Tibial artery (tissue), 4 donors: ENCODE results near the gene ABCC8.

Experiments
- DNase-seq, 2 donors: peaks; one replicate each; pipeline ENCODE4 v3.0.0-alpha.2; 2019
- H3K27ac ChIP-seq, 2 donors: fragments of 200-600 bp; sonication (generic) in 1 of 2; 1 replicate in 1 of 2; 2 replicates in 1 of 2; pipeline ENCODE4 v1.5.1; 2018 to 2019; ENCODE audit warnings: mild to moderate bottlenecking in 1 of 2
- H3K27me3 ChIP-seq, 2 donors: fragments of 200-600 bp; sonication (generic) in 1 of 2; one replicate each; pipeline versions ENCODE4 v1.5.1 to v1.6.0; 2016 to 2019
- H3K36me3 ChIP-seq, 3 donors: fragments of 200-600 bp; sonication (generic) in 2 of 3; one replicate each; pipeline ENCODE4 v1.5.1; 2016 to 2019; ENCODE audit warnings: mild to moderate bottlenecking in 2 of 3
- H3K4me1 ChIP-seq, 4 donors: fragments of 200-600 bp; sonication (generic) in 2 of 4; 1 replicate in 3 of 4; 2 replicates in 1 of 4; pipeline ENCODE4 v1.5.1; 2016 to 2019
- H3K4me3 ChIP-seq, 2 donors: fragments of 200-600 bp; sonication (generic) in 1 of 2; 1 replicate in 1 of 2; 2 replicates in 1 of 2; pipeline ENCODE4 v1.5.1; 2018 to 2019; ENCODE audit warnings: mild to moderate bottlenecking in 2 of 2
- H3K9me3 ChIP-seq, 3 donors: fragments of 200-600 bp; sonication (generic) in 1 of 3; one replicate each; pipeline ENCODE4 v1.5.1; 2016 to 2019
- intact Hi-C: fragments of 100-400 bp; cut with DNase I; formaldehyde crosslinking; loops from one replicate; pipeline ENCODE4 v1.15.0; 2023; ENCODE audit warnings: low total_unique reads
- TF ChIP-seq, protein P1 (sequence below), 2 experiments: fragments of 200-600 bp in 1 of 2; fragments of 450-650 bp in 1 of 2; IDR thresholded peaks; one replicate each; pipeline ENCODE4 v1.5.1; 2017 to 2019; ENCODE audit warnings: antibody characterized with exemption in 2 of 2, mild to moderate bottlenecking in 1 of 2, moderate library complexity in 1 of 2

Gene ABCC8

GRCh38 chr11:17423533-17424310 lies 52.9 kb downstream of the ABCC8 start:
- no peak for DNase-seq
- no peaks in the 10 kb centered on the region for H3K36me3 ChIP-seq

DNA sequence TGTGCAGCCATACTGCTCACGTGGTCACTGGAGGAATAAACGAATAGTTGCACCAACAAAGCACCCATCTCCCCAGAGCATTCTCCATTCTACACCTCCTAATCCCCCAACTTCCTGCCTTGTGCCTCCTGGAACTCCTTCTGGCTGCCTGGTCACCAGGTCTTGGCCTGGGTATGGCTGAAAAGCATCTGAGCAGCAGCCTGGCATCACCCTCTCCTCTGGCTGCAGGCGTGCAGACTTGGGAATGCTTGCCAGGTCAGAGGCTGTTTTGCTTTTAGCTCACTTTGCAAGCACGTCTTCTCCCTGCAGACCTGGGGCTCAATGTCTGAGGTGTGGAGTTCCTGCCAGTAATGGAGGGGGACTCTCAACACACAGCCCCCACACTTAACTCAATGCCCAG lies 54.9 kb downstream of the ABCC8 start:
- TF ChIP-seq, protein P1, sequence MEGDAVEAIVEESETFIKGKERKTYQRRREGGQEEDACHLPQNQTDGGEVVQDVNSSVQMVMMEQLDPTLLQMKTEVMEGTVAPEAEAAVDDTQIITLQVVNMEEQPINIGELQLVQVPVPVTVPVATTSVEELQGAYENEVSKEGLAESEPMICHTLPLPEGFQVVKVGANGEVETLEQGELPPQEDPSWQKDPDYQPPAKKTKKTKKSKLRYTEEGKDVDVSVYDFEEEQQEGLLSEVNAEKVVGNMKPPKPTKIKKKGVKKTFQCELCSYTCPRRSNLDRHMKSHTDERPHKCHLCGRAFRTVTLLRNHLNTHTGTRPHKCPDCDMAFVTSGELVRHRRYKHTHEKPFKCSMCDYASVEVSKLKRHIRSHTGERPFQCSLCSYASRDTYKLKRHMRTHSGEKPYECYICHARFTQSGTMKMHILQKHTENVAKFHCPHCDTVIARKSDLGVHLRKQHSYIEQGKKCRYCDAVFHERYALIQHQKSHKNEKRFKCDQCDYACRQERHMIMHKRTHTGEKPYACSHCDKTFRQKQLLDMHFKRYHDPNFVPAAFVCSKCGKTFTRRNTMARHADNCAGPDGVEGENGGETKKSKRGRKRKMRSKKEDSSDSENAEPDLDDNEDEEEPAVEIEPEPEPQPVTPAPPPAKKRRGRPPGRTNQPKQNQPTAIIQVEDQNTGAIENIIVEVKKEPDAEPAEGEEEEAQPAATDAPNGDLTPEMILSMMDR (IDR thresholded peaks at IDR 0.05), result no peak
- Histone ChIP-seq H3K36me3 (no peaks in the 10 kb centered on the region), H3K4me3 (no peak overlapping the region), H3K4me1 (peaks cover 0 to 14% (median 1%) of the 10 kb centered on the region in 4 donors), H3K27ac (no peak overlapping the region), H3K27me3 (peaks cover 0 to 18% of the 10 kb centered on the region in 2 donors), H3K9me3 (no peaks in the 10 kb centered on the region)
- intact Hi-C loops, result no loop called here
- no peak for DNase-seq

More at GRCh38 chr11:17423533-17424310, 52.9 kb downstream of the ABCC8 start:
- TF ChIP-seq, protein P1 (IDR thresholded peaks at IDR 0.05), result no peak
- H3K27me3 ChIP-seq, result peaks cover 0 to 5% of the 10 kb centered on the region in 2 donors
- H3K4me1 ChIP-seq, result peaks cover 0 to 14% (median 1%) of the 10 kb centered on the region in 4 donors
- H3K4me3 ChIP-seq, result no peak overlapping the region
- no peak overlapping the region for H3K27ac ChIP-seq
- intact Hi-C loops, result no loop called here
- no peaks in the 10 kb centered on the region for H3K9me3 ChIP-seq

DNA sequence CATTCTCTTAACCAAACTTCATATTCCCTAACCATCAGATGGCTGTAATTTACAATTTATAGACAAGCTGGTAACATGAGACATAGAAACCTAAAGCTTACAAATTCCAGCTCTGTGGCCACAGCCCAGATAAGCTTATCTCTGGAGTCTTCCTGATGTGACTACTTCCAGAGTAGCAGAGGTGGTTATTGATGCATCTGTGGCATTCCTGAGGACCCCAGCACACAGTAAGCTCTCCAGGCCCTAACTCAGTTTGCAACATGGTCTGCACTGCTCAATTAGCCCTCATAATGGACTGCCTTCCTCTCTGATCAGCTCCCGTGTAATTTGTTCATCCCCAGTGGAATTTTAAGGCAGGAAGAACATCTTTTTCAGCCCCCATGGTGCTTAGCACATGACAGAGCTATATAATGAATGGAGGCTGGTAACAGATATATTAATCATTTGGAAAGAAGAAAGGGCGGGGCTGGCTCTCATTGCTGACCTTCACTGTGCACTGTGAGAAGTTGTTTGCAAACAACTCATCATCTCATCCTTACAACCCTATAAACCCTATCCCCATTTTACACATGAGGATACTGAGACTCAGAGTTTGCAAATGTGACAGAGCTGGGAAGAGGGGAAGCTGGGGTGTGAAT lies 58.1 kb downstream of the ABCC8 start:
- intact Hi-C loops, result no loop called here
- no peak overlapping the region for H3K4me3 ChIP-seq
- DNase-seq, result no peak
- TF ChIP-seq, protein P1 (IDR thresholded peaks at IDR 0.05), result no peak
- H3K27ac ChIP-seq, result no peak overlapping the region
- H3K27me3 ChIP-seq, result peaks cover 0 to 38% of the 10 kb centered on the region in 2 donors
- H3K9me3 ChIP-seq, result no peaks in the 10 kb centered on the region
- peaks cover 0 to 14% (median 1%) of the 10 kb centered on the region in 4 donors for H3K4me1 ChIP-seq
- no peaks in the 10 kb centered on the region for H3K36me3 ChIP-seq

- TF ChIP-seq, protein P1 (IDR thresholded peaks at IDR 0.05), result no peak
- intact Hi-C loops, result no loop called here
- Histone ChIP-seq H3K9me3 (no peaks in the 10 kb centered on the region), H3K27me3 (peaks cover 0 to 41% of the 10 kb centered on the region in 2 donors), H3K27ac (no peak overlapping the region), H3K36me3 (no peaks in the 10 kb centered on the region), H3K4me3 (no peak overlapping the region), H3K4me1 (peaks cover 0 to 7% (median 1%) of the 10 kb centered on the region in 4 donors)
- no peak for DNase-seq
Observed at GRCh38 chr11:17416492-17416891, 60.2 kb downstream of the ABCC8 start.

DNA sequence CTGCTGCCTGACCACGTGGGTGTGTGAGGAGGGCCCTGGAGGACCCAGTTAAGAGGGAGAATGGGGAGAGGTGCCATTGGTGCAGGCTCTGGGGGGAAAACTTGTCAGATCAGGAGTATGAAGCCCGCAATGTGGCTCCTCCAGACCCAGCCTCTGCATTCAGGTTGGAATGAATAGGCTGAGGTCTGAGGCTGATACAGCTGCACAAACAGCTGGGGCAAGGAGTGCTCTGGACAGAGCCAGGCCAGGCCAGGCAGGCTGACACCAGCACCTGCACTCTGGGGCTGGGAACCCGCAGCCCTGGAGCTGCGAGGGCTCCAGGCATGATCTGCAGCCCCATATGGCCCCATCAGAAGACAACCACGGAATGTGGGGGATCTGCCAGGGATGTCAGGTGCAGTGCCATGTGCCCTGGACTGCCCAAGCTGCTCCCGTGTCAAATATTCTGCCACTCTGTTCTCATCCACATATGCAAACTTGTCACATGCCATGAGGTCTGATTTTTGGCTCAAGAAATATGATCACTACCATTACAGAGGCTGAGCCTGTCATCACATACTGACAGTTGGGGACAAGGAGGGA lies 61.0 kb downstream of the ABCC8 start:
- no peak for DNase-seq
- TF ChIP-seq, protein P1 (IDR thresholded peaks at IDR 0.05), result no peak
- Histone ChIP-seq H3K4me1 (no peaks in the 10 kb centered on the region), H3K4me3 (no peak overlapping the region), H3K27me3 (peaks cover 0 to 41% of the 10 kb centered on the region in 2 donors), H3K36me3 (no peaks in the 10 kb centered on the region), H3K27ac (no peak overlapping the region), H3K9me3 (no peaks in the 10 kb centered on the region)
- intact Hi-C loops, result no loop called here
